BE2C (cell line): ENCODE data around the gene EDC3.
"Not testable (repeated sequence)": the region's sequence is repeated elsewhere in the genome, so short reads cannot be mapped to it uniquely, and the experiment has no call there.

ENCODE experiments used
- DNase-seq: peaks from one replicate; pipeline ENCODE4 v3.0.0-alpha.2; 2020
- H3K27me3 ChIP-seq: fragments of 250-450 bp; sonication (Bioruptor Pico); 2 replicates; pipeline ENCODE4 v1.5.1; 2020; ENCODE audit warnings: mild to moderate bottlenecking
- H3K36me3 ChIP-seq: fragments of 250-450 bp; sonication (Bioruptor Pico); 2 replicates; pipeline ENCODE4 v1.5.1; 2020; ENCODE audit warnings: mild to moderate bottlenecking
- H3K4me1 ChIP-seq: fragments of 250-450 bp; sonication (Bioruptor Pico); 2 replicates; pipeline ENCODE4 v1.5.1; 2020
- H3K4me3 ChIP-seq: 2 replicates; pipeline ENCODE4 v1.5.1; 2011; ENCODE audit warnings: low read depth, low read length
- H3K9me3 ChIP-seq: fragments of 250-450 bp; sonication (Bioruptor Pico); 2 replicates; pipeline ENCODE4 v1.5.1; 2020
- CTCF ChIP-seq: IDR thresholded peaks from 2 replicates; pipeline ENCODE4 v1.5.1; 2012; ENCODE audit warnings: mild to moderate bottlenecking, low read depth, low read length

Gene EDC3

GRCh38 chr15:74730619-74731316 is 34.9 kb upstream of the EDC3 start:
- no peaks in the 10 kb centered on the region for H3K4me1 ChIP-seq
- no peak overlapping the region for H3K4me3 ChIP-seq
- TF ChIP-seq CTCF = no peak
- peaks cover 14% of the 10 kb centered on the region for H3K27me3 ChIP-seq
- H3K36me3 ChIP-seq = no peaks in the 10 kb centered on the region
- no peaks in the 10 kb centered on the region for H3K9me3 ChIP-seq
- DNase-seq = no peak

- H3K4me1 ChIP-seq, H3K36me3 ChIP-seq, H3K9me3 ChIP-seq, DNase-seq, H3K4me3 ChIP-seq: not testable (repeated sequence)
- peaks cover 21% of the 10 kb centered on the region for H3K27me3 ChIP-seq
Measured at GRCh38 chr15:74729372-74729771, 33.5 kb upstream of the EDC3 start.

- not testable (repeated sequence) for DNase-seq, H3K4me3 ChIP-seq, H3K4me1 ChIP-seq, H3K36me3 ChIP-seq, H3K9me3 ChIP-seq
- peaks cover 21% of the 10 kb centered on the region for H3K27me3 ChIP-seq
Measured at GRCh38 chr15:74728699-74729098, 32.9 kb upstream of the EDC3 start.

GRCh38 chr15:74727727-74728126 is 31.9 kb upstream of the EDC3 start:
- Histone ChIP-seq H3K4me3 (no peak overlapping the region), H3K36me3 (no peaks in the 10 kb centered on the region), H3K9me3 (no peaks in the 10 kb centered on the region), H3K4me1 (no peaks in the 10 kb centered on the region), H3K27me3 (peaks cover 21% of the 10 kb centered on the region)
- TF ChIP-seq CTCF = no peak
- DNase-seq = no peak

- no peak for TF ChIP-seq CTCF
- Histone ChIP-seq H3K4me1 (no peaks in the 10 kb centered on the region), H3K4me3 (no peak overlapping the region), H3K27me3 (peaks cover 21% of the 10 kb centered on the region), H3K9me3 (no peaks in the 10 kb centered on the region), H3K36me3 (no peaks in the 10 kb centered on the region)
- DNase-seq = no peak
Measured at GRCh38 chr15:74726774-74727164, 30.9 kb upstream of the EDC3 start.

- Histone ChIP-seq H3K4me3 (peak overlapping the region; percentile 56), H3K9me3 (no peaks in the 10 kb centered on the region), H3K27me3 (peaks cover 21% of the 10 kb centered on the region), H3K36me3 (no peaks in the 10 kb centered on the region), H3K4me1 (no peaks in the 10 kb centered on the region)
- DNase-seq = peak; percentile 37
- TF ChIP-seq CTCF = no peak
Measured at GRCh38 chr15:74725845-74726773, 30.3 kb upstream of the EDC3 start.

- H3K4me1 ChIP-seq = no peaks in the 10 kb centered on the region
- H3K9me3 ChIP-seq = no peaks in the 10 kb centered on the region
- DNase-seq = no peak
- TF ChIP-seq CTCF = no peak
- no peaks in the 10 kb centered on the region for H3K36me3 ChIP-seq
- H3K4me3 ChIP-seq = peak within 1 kb of the TSS; percentile 56
- H3K27me3 ChIP-seq = peaks cover 21% of the 10 kb centered on the region
Measured at GRCh38 chr15:74725225-74725774, 29.5 kb upstream of the EDC3 start, which contains the start of gene CYP1A1. Gene CYP1A1, minus strand, starts transcription at chr15:74725528. Its CDS starts 2,431 bp downstream, at chr15:74723097.
